HCT116 (cell line): ENCODE data around the gene TACO1. TPM values are rescaled to one million over a fixed set of nuclear protein-coding genes. Genes with fewer than 3 reads are reported as not detected.

Experiments used
- ATAC-seq: fragments of 200-7000 bp; cut with Tn5 transposase; 2 replicates; pipeline ENCODE4 v1.9.1; 2020; ENCODE audit warnings: mild to moderate bottlenecking, moderate library complexity
- BruUV-seq: library from RNA; stranded (reverse); fragments of 400-500 nt; replicated peaks from 2 replicates; lab custom pipeline; 2021; lab: Mats Ljungman, UMichigan
- CTCF ChIA-PET: fragments of 300-600 bp; sonication (Branson Sonifier 250); formaldehyde crosslinking; loops from one replicate; lab custom pipeline; 2021; ENCODE audit warnings: antibody characterized with exemption; lab: Charles Lee
- POLR2A ChIA-PET: fragments of 300-600, 350-600 bp; sonication (Branson Sonifier 250); formaldehyde crosslinking; loops from one replicate; lab custom pipeline; 2021; ENCODE audit warnings: antibody characterized with exemption; lab: Charles Lee
- RAD21 ChIA-PET, 2 experiments: fragments of 300-600 bp; sonication (Branson Sonifier 250); formaldehyde crosslinking; loops; one replicate each; lab custom pipeline; 2023; ENCODE audit warnings: low total read pairs in 2 of 2; ENCODE audit not compliant: uncharacterized antibody in 2 of 2, unreplicated experiment in 2 of 2, low non-redundant PET in 1 of 2; lab: Charles Lee
- DNase-seq: peaks from one replicate; pipeline ENCODE4 v3.0.0-alpha.2; 2010; ENCODE audit warnings: low read depth, low spot score
- H2AFZ ChIP-seq: fragments of 200-600 bp; shearing (Covaris generic), sonication (generic); 2 replicates; pipeline ENCODE4 v1.6.1; 2017; ENCODE audit warnings: low read depth, mixed run types, mixed read lengths, antibody characterized with exemption, low read length; ENCODE audit not compliant: poor library complexity, severe bottlenecking
- H3K27ac ChIP-seq: 2 replicates; pipeline ENCODE4 v1.5.1; 2012; ENCODE audit warnings: low read depth, low read length
- H3K27me3 ChIP-seq: fragments of 200-600 bp; sonication (generic); 2 replicates; pipeline ENCODE4 v1.6.1; 2016; ENCODE audit warnings: mixed run types, low read length, mixed read lengths; ENCODE audit not compliant: insufficient read depth
- H3K36me3 ChIP-seq, 2 experiments: fragments of 200-500 bp in 1 of 2; fragments of 200-600 bp in 1 of 2; sonication (Bioruptor generic) in 1 of 2; sonication (generic) in 1 of 2; 2 replicates each; pipeline versions ENCODE4 v1.5.1 to v1.6.1; 2014 to 2016; ENCODE audit warnings: low read length in 2 of 2, inconsistent platforms in 1 of 2, mixed read lengths in 1 of 2, mixed run types in 1 of 2; ENCODE audit not compliant: insufficient read depth in 2 of 2, control insufficient read depth in 1 of 2
- H3K4me1 ChIP-seq, 2 experiments: fragments of 200-600 bp in 1 of 2; sonication (generic) in 1 of 2; 2 replicates each; pipeline versions ENCODE4 v1.5.1 to v1.6.1; 2012 to 2017; ENCODE audit warnings: low read length in 2 of 2, inconsistent platforms in 1 of 2, mild to moderate bottlenecking in 1 of 2, mixed read lengths in 1 of 2, mixed run types in 1 of 2, moderate library complexity in 1 of 2; ENCODE audit not compliant: insufficient read depth in 2 of 2, control insufficient read depth in 1 of 2
- H3K4me2 ChIP-seq: fragments of 200-600 bp; sonication (generic); 2 replicates; pipeline ENCODE4 v1.6.1; 2017; ENCODE audit warnings: mixed run types, low read length, mixed read lengths
- H3K4me3 ChIP-seq, 2 experiments: fragments of 200-600 bp in 1 of 2; sonication (generic) in 1 of 2; replicated peaks in 1 of 2; 2 replicates each; pipeline ENCODE4 v1.5.1; 2011 to 2016; ENCODE audit warnings: low read length in 2 of 2, control low read depth in 1 of 2, low read depth in 1 of 2, mild to moderate bottlenecking in 1 of 2, mixed read lengths in 1 of 2, mixed run types in 1 of 2
- H3K79me2 ChIP-seq: fragments of 200-600 bp; sonication (generic); 2 replicates; pipeline ENCODE4 v1.6.1; 2017; ENCODE audit warnings: mild to moderate bottlenecking, mixed run types, low read length, moderate library complexity, mixed read lengths; ENCODE audit not compliant: insufficient read depth
- H3K9ac ChIP-seq: fragments of 200-600 bp; sonication (generic); 2 replicates; pipeline ENCODE4 v1.6.1; 2016; ENCODE audit warnings: low read length, mixed read lengths
- H3K9me2 ChIP-seq: fragments of 200-600 bp; sonication (generic), shearing (Covaris generic); 2 replicates; pipeline ENCODE4 v1.6.1; 2017; ENCODE audit warnings: mixed run types, mild to moderate bottlenecking, moderate library complexity; ENCODE audit not compliant: insufficient read depth
- H3K9me3 ChIP-seq, 2 experiments: fragments of 200-500 bp in 1 of 2; fragments of 200-600 bp in 1 of 2; sonication (Bioruptor generic) in 1 of 2; sonication (generic) in 1 of 2; 2 replicates each; pipeline ENCODE4 v1.6.1; 2014 to 2017; ENCODE audit warnings: low read length in 2 of 2, mixed read lengths in 2 of 2, inconsistent platforms in 1 of 2, low read depth in 1 of 2, mild to moderate bottlenecking in 1 of 2, mixed run types in 1 of 2, moderate library complexity in 1 of 2; ENCODE audit not compliant: control insufficient read depth in 1 of 2, insufficient read depth in 1 of 2
- H4K20me1 ChIP-seq: fragments of 200-600 bp; sonication (generic), shearing (Covaris generic); 2 replicates; pipeline ENCODE4 v1.6.1; 2017; ENCODE audit warnings: mixed run types, mild to moderate bottlenecking, moderate library complexity; ENCODE audit not compliant: insufficient read depth
- POLR2A ChIP-seq: IDR thresholded peaks from 2 replicates; pipeline ENCODE4 v1.7.0; 2011; ENCODE audit warnings: borderline replicate concordance; ENCODE audit not compliant: insufficient read depth, insufficient read length; ENCODE audit errors: extremely low read depth
- POLR2AphosphoS5 ChIP-seq: IDR thresholded peaks from 2 replicates; pipeline ENCODE4 v1.6.1; 2011; ENCODE audit warnings: mild to moderate bottlenecking, low read depth, low read length, moderate library complexity
- SP1 ChIP-seq: IDR thresholded peaks from 2 replicates; pipeline ENCODE4 v1.6.1; 2012; ENCODE audit warnings: low read depth
- SRF ChIP-seq: IDR thresholded peaks from 2 replicates; pipeline ENCODE4 v1.6.1; 2012; ENCODE audit warnings: low read depth
- intact Hi-C: fragments of 100-400 bp; cut with micrococcal nuclease; formaldehyde crosslinking; loops from 2 replicates; pipeline ENCODE4 v1.10.0; 2022
- total RNA-seq: library from RNA; stranded (reverse); gene quantifications from one replicate; pipeline ENCODE4 v1.2.1, GENCODE V29; 2021; ENCODE audit not compliant: unreplicated experiment
- TF ChIP-seq, protein P1 (sequence below): IDR thresholded peaks from 2 replicates; pipeline ENCODE4 v1.6.1; 2012
- TF ChIP-seq, protein P2 (sequence below): IDR thresholded peaks from 2 replicates; pipeline ENCODE4 v1.6.1; 2012
- TF ChIP-seq, protein P3 (sequence below): IDR thresholded peaks from 2 replicates; pipeline ENCODE4 v1.6.1; 2012; ENCODE audit warnings: low read depth
- TF ChIP-seq, protein P4 (sequence below), 3 experiments: fragments of 200-600 bp in 1 of 3; sonication (generic) in 1 of 3; IDR thresholded peaks in 2 of 3; conservative IDR thresholded peaks in 1 of 3; 2 replicates each; pipeline ENCODE4 v1.5.1; 2012 to 2017; ENCODE audit warnings: low read depth in 2 of 3, low read length in 2 of 3, antibody characterized with exemption in 1 of 3, borderline replicate concordance in 1 of 3, control low read depth in 1 of 3, mild to moderate bottlenecking in 1 of 3, mixed read lengths in 1 of 3, mixed run types in 1 of 3, moderate library complexity in 1 of 3; ENCODE audit not compliant: insufficient read depth in 1 of 3

The TACO1 gene
- total RNA-seq, 1 experiment from 2014 or later, result 39.6 TPM

DNA sequence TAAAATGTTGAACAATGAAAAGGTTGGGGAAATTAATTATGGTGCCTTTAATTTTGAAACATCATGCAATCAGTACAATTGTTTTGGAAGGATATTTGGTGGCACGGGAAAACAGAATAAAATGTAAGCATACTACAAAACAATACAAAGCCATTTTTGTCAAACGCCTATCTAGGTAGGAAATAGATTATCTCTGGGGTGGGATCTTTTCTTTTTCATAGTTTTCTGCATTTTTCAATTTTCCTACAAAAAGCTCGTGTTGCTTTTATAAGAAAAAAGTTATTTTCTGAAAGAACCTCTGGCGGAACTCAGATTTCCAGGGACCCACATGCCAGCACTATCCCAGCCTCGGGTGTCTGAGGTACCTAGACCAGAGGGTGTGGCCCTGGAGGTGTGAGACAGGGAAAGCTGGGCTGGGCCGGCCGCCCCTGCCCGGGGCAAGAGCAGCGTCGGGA lies 20.6 kb downstream of the TACO1 start:
- ChIA-PET RAD21 (interaction anchor here in 1 of 2 experiments (1.1 to 1.4 kb wide), 2 partner anchors 9 to 58 kb away, joined by 3 to 5 read pairs; no protein-coding TSS in a partner anchor), POLR2A (interaction anchor here (1.2 to 1.7 kb wide), 6 partner anchors 9 to 182 kb away, joined by 3 to 17 read pairs (median 5); partner anchors contain the start of gene TACO1), CTCF (interaction anchor here (0.8 to 4.9 kb wide), 4 partner anchors 10 to 196 kb away, joined by 6 to 71 read pairs (median 8); no protein-coding TSS in a partner anchor)
- H2AFZ ChIP-seq, result no peak overlapping the region
- ATAC-seq (peak; percentile 37), DNase-seq (no peak)
- peak overlapping the region; percentile 58 for H3K9ac ChIP-seq
- H3K27ac ChIP-seq, result peak overlapping the region; percentile 67
- H3K9me3 ChIP-seq, result no peaks in the 10 kb centered on the region
- TF ChIP-seq, protein P1, sequence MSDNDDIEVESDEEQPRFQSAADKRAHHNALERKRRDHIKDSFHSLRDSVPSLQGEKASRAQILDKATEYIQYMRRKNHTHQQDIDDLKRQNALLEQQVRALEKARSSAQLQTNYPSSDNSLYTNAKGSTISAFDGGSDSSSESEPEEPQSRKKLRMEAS, result peak; percentile 63; the same call in 1 of the 2 replicates
- TF ChIP-seq, protein P2, sequence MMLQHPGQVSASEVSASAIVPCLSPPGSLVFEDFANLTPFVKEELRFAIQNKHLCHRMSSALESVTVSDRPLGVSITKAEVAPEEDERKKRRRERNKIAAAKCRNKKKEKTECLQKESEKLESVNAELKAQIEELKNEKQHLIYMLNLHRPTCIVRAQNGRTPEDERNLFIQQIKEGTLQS, result no peak
- H3K4me2 ChIP-seq, result peak overlapping the region; percentile 79
- TSS peak; percentile 95 for BruUV-seq
- H3K4me3 ChIP-seq, result peak overlapping the region; percentile 61 to 64
- H3K79me2 ChIP-seq, result peaks cover 14% of the 10 kb centered on the region
- intact Hi-C loops, result loop anchor here (5.0 kb wide), 1 partner anchor 221 kb away; the partner anchor contains the start of gene SMARCD2
- H4K20me1 ChIP-seq, result no peaks in the 10 kb centered on the region
- H3K4me1 ChIP-seq, result peaks cover 12 to 18% of the 10 kb centered on the region in 2 experiments; a peak in 3 of 4 replicates
- H3K36me3 ChIP-seq, result no peaks in the 10 kb centered on the region
- no peaks in the 10 kb centered on the region for H3K9me2 ChIP-seq
- H3K27me3 ChIP-seq, result no peaks in the 10 kb centered on the region

DNA sequence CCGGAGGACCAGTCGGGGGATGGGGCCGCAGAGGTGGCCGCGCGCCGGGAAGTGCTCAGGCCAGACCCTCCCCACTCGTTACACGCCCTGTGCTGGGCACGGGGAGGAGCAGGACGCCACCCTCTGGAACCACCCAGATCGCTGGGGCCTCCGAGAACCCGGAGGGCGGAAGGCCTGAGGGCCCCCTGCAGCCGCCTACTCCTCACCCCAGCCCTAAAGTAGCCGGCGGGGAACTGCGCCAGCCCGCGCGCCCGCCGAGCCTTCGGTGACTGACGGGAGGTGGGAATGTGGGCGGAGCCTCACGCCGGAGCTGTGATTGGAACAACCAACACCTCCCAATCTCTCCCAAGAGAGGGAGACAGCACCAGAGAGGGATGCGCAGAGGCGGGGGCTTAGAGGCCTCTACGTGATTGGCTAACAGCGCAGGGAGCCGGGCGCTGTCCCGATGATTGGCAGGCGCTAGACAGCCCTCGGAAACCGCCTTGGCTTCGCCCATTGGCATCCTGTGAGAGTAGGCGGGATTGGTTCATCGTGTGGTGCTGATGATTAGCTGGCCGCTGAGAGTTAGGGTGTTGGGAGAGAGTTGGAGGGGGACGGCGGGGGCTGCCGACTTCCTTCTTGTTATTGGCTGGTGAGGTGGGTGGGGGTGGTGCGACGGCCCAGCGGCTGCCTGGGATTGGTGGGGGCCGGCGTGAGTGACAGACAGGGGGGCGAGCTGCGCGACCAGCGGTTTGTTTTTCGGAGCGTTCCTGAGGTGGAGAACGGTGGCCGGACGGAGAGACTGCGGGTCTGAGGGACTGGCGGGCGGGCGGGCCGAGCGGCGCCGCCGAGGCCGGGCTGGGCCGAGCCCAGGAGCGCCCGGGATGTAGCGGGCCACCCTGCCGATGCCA lies 21.2 kb downstream of the TACO1 start, which contains the start of gene MAP3K3:
Gene MAP3K3 (plus strand): TSS at position 734 of the 890 bp plus-strand sequence. CDS start 343 bp downstream, outside the sequence.
- Histone ChIP-seq H3K4me1 (peaks cover 12 to 18% of the 10 kb centered on the region in 2 experiments; a peak in 3 of 4 replicates), H3K9me2 (no peaks in the 10 kb centered on the region), H3K4me2 (peak within 1 kb of the TSS; percentile 85), H3K27ac (peak within 1 kb of the TSS; percentile 67), H2AFZ (peak within 1 kb of the TSS; percentile 10), H3K36me3 (no peaks in the 10 kb centered on the region), H3K9ac (peak within 1 kb of the TSS; percentile 66), H4K20me1 (no peaks in the 10 kb centered on the region), H3K79me2 (peaks cover 14% of the 10 kb centered on the region), H3K4me3 (peak within 1 kb of the TSS; percentile 80), H3K9me3 (no peaks in the 10 kb centered on the region), H3K27me3 (no peaks in the 10 kb centered on the region)
- intact Hi-C loops, result loop anchor here (2.0 to 5.0 kb wide), 2 partner anchors 175 to 220 kb away; partner anchors contain the start of genes CYB561 and SMARCD2
- peak; percentile 100 for DNase-seq
- ChIA-PET POLR2A (interaction anchor here (0.6 to 1.7 kb wide), 21 partner anchors 9 to 196 kb away, joined by 3 to 17 read pairs (median 4); partner anchors contain the start of gene TACO1), RAD21 (interaction anchor here (0.6 to 1.4 kb wide), 9 partner anchors 10 to 394 kb away, joined by 3 to 10 read pairs (median 4); no protein-coding TSS in a partner anchor), CTCF (interaction anchor here (0.7 to 4.9 kb wide), 7 partner anchors 10 to 215 kb away, joined by 3 to 71 read pairs (median 6); no protein-coding TSS in a partner anchor)
- peak; percentile 89 for ATAC-seq
- BruUV-seq, result no TSS peak
- TF ChIP-seq POLR2A (peak; percentile 94), POLR2AphosphoS5 (peak; percentile 98), SP1 (peak; percentile 99), SRF (no peak)
- TF ChIP-seq, protein P3, sequence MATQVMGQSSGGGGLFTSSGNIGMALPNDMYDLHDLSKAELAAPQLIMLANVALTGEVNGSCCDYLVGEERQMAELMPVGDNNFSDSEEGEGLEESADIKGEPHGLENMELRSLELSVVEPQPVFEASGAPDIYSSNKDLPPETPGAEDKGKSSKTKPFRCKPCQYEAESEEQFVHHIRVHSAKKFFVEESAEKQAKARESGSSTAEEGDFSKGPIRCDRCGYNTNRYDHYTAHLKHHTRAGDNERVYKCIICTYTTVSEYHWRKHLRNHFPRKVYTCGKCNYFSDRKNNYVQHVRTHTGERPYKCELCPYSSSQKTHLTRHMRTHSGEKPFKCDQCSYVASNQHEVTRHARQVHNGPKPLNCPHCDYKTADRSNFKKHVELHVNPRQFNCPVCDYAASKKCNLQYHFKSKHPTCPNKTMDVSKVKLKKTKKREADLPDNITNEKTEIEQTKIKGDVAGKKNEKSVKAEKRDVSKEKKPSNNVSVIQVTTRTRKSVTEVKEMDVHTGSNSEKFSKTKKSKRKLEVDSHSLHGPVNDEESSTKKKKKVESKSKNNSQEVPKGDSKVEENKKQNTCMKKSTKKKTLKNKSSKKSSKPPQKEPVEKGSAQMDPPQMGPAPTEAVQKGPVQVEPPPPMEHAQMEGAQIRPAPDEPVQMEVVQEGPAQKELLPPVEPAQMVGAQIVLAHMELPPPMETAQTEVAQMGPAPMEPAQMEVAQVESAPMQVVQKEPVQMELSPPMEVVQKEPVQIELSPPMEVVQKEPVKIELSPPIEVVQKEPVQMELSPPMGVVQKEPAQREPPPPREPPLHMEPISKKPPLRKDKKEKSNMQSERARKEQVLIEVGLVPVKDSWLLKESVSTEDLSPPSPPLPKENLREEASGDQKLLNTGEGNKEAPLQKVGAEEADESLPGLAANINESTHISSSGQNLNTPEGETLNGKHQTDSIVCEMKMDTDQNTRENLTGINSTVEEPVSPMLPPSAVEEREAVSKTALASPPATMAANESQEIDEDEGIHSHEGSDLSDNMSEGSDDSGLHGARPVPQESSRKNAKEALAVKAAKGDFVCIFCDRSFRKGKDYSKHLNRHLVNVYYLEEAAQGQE, result no peak
- TF ChIP-seq, protein P4, sequence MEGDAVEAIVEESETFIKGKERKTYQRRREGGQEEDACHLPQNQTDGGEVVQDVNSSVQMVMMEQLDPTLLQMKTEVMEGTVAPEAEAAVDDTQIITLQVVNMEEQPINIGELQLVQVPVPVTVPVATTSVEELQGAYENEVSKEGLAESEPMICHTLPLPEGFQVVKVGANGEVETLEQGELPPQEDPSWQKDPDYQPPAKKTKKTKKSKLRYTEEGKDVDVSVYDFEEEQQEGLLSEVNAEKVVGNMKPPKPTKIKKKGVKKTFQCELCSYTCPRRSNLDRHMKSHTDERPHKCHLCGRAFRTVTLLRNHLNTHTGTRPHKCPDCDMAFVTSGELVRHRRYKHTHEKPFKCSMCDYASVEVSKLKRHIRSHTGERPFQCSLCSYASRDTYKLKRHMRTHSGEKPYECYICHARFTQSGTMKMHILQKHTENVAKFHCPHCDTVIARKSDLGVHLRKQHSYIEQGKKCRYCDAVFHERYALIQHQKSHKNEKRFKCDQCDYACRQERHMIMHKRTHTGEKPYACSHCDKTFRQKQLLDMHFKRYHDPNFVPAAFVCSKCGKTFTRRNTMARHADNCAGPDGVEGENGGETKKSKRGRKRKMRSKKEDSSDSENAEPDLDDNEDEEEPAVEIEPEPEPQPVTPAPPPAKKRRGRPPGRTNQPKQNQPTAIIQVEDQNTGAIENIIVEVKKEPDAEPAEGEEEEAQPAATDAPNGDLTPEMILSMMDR (IDR thresholded peaks at IDR 0.05 in 2 of 3, conservative IDR thresholded peaks at IDR 0.05 in 1 of 3; ENCODE audit: borderline replicate concordance in 1 of 3, insufficient read depth in 1 of 3, low read depth in 2 of 3, low read length in 2 of 3), result 0 out of 6 replicates have a peak, but pooled peaks of 1 of the 3 experiments have one; percentile 10
- TF ChIP-seq, protein P1, result 0 out of 2 replicates have a peak, but pooled peaks have one; percentile 26
